Activated CD4-positive, alpha-beta T cell treated with anti-CD3 and anti-CD28 coated beads, Interleukin-2, amount 50 U/mL, for 24 hours (primary cell): ENCODE measurements around the gene CTSD.

Source experiments
- DNase-seq, 2 donors: peaks; one replicate each; pipeline ENCODE4 v3.0.0-alpha.2; 2020; ENCODE audit warnings: low read depth in 1 of 2, low spot score in 1 of 2

The CTSD gene

GRCh38 chr11:1756791-1757771 lies 6.6 kb downstream of the CTSD start:
- DNase-seq = no peak

GRCh38 chr11:1755692-1756561 lies 7.8 kb downstream of the CTSD start:
- DNase-seq = no peak

GRCh38 chr11:1755344-1755691 lies 8.4 kb downstream of the CTSD start:
- no peak for DNase-seq

- no peak for DNase-seq
Measured at GRCh38 chr11:1754376-1755150, 9.2 kb downstream of the CTSD start.

- DNase-seq = no peak
Measured at GRCh38 chr11:1753929-1754305, 9.8 kb downstream of the CTSD start.

- DNase-seq = no peak
Measured at GRCh38 chr11:1753229-1753928, 10.3 kb downstream of the CTSD start.

GRCh38 chr11:1752907-1753228 lies 10.9 kb downstream of the CTSD start:
- DNase-seq = no peak

- DNase-seq = no peak
Measured at GRCh38 chr11:1751999-1752906, 11.5 kb downstream of the CTSD start.

GRCh38 chr11:1751531-1751921 lies 12.2 kb downstream of the CTSD start:
- no peak for DNase-seq

- no peak for DNase-seq
Measured at GRCh38 chr11:1750840-1751530, 12.7 kb downstream of the CTSD start.

- no peak for DNase-seq
Measured at GRCh38 chr11:1750481-1750839, 13.3 kb downstream of the CTSD start, which contains the start of gene IFITM10. TSS of gene IFITM10 (minus strand) at chr11:1750595. CDS start at chr11:1750442, 153 bp downstream.

- no peak for DNase-seq
Measured at GRCh38 chr11:1749395-1750351, 14.1 kb downstream of the CTSD start.

- no peak for DNase-seq
Measured at GRCh38 chr11:1748636-1749394, 14.9 kb downstream of the CTSD start.

GRCh38 chr11:1747753-1748635 lies 15.7 kb downstream of the CTSD start:
- no peak for DNase-seq

- no peak for DNase-seq
Measured at GRCh38 chr11:1746956-1747752, 16.6 kb downstream of the CTSD start.
